CD14-positive monocyte (primary cell): ENCODE data around the gene GPR39. TPM values are rescaled to one million over a fixed set of nuclear protein-coding genes. Genes with fewer than 3 reads are reported as not detected.

Source experiments
- DNase-seq, 3 donors: peaks; one replicate each; pipeline ENCODE4 v3.0.0-alpha.2; 2011 to 2022
- H2AFZ ChIP-seq: 2 replicates; pipeline ENCODE4 v1.6.0; 2012; ENCODE audit warnings: mild to moderate bottlenecking, low read depth, low read length, inconsistent platforms; ENCODE audit not compliant: insufficient read depth, poor library complexity, severe bottlenecking
- H3K27ac ChIP-seq, 2 donors: 1 replicate in 1 of 2; 2 replicates in 1 of 2; pipeline ENCODE4 v1.5.1; 2012 to 2013; ENCODE audit warnings: low read length in 2 of 2, control low read depth in 1 of 2, inconsistent platforms in 1 of 2, low read depth in 1 of 2, mild to moderate bottlenecking in 1 of 2
- H3K27me3 ChIP-seq, 2 donors: one replicate each; pipeline versions ENCODE4 v1.6.0 to v1.6.1; 2011 to 2013; ENCODE audit warnings: low read length in 2 of 2; ENCODE audit not compliant: control insufficient read depth in 2 of 2, insufficient read depth in 2 of 2
- H3K36me3 ChIP-seq, 2 donors: replicated peaks in 1 of 2; 1 replicate in 1 of 2; 2 replicates in 1 of 2; pipeline versions ENCODE4 v1.5.1 to v1.6.1; 2012 to 2013; ENCODE audit warnings: low read length in 2 of 2, control low read depth in 1 of 2, inconsistent platforms in 1 of 2, mild to moderate bottlenecking in 1 of 2; ENCODE audit not compliant: insufficient read depth in 2 of 2, control insufficient read depth in 1 of 2
- H3K4me1 ChIP-seq, 2 donors: 1 replicate in 1 of 2; 2 replicates in 1 of 2; pipeline versions ENCODE4 v1.5.1 to v1.6.1; 2012 to 2013; ENCODE audit warnings: low read length in 2 of 2, control low read depth in 1 of 2, inconsistent platforms in 1 of 2, mild to moderate bottlenecking in 1 of 2, moderate library complexity in 1 of 2; ENCODE audit not compliant: insufficient read depth in 2 of 2, control insufficient read depth in 1 of 2
- H3K4me2 ChIP-seq: replicated peaks from 2 replicates; pipeline ENCODE3; 2012; ENCODE audit warnings: low read length, moderate library complexity, mild to moderate bottlenecking; ENCODE audit not compliant: poor library complexity, severe bottlenecking; ENCODE audit errors: extremely low read depth
- H3K4me3 ChIP-seq, 3 experiments: fragments of 200-600 bp in 1 of 3; sonication (generic) in 1 of 3; replicated peaks in 1 of 3; 1 replicate in 2 of 3; 2 replicates in 1 of 3; pipeline ENCODE4 v1.5.1; 2011 to 2013; ENCODE audit warnings: low read length in 3 of 3, mild to moderate bottlenecking in 3 of 3, control low read depth in 2 of 3, low read depth in 2 of 3, inconsistent platforms in 1 of 3, moderate library complexity in 1 of 3
- H3K79me2 ChIP-seq: 2 replicates; pipeline ENCODE4 v1.6.0; 2012; ENCODE audit warnings: mild to moderate bottlenecking, control low read depth, inconsistent platforms, low read length, moderate library complexity; ENCODE audit not compliant: insufficient read depth
- H3K9ac ChIP-seq: 2 replicates; pipeline ENCODE4 v1.6.0; 2017; ENCODE audit warnings: low read length, mild to moderate bottlenecking; ENCODE audit not compliant: insufficient read depth, poor library complexity, severe bottlenecking
- H3K9me3 ChIP-seq, 2 donors: replicated peaks in 1 of 2; 1 replicate in 1 of 2; 2 replicates in 1 of 2; pipeline versions ENCODE4 v1.5.1 to v1.6.1; 2012 to 2013; ENCODE audit warnings: low read length in 2 of 2, control low read depth in 1 of 2; ENCODE audit not compliant: control insufficient read depth in 1 of 2, insufficient read depth in 1 of 2
- H4K20me1 ChIP-seq: 2 replicates; pipeline ENCODE4 v1.6.0; 2012; ENCODE audit warnings: mild to moderate bottlenecking, low read length, control low read depth, moderate library complexity; ENCODE audit not compliant: insufficient read depth
- H3K27ac Mint-ChIP-seq, 7 donors: one replicate each; pipeline ENCODE4 v1.8.0; 2020; ENCODE audit warnings: mild to moderate bottlenecking in 7 of 7, mixed read lengths in 7 of 7, moderate library complexity in 6 of 7, inconsistent platforms in 2 of 7
- H3K27me3 Mint-ChIP-seq, 3 donors: one replicate each; pipeline ENCODE4 v1.8.0; 2021 to 2022; ENCODE audit warnings: low read depth in 3 of 3, mild to moderate bottlenecking in 3 of 3, mixed read lengths in 3 of 3, moderate library complexity in 3 of 3, inconsistent platforms in 1 of 3
- H3K36me3 Mint-ChIP-seq, 2 donors: one replicate each; pipeline ENCODE4 v1.8.0; 2020; ENCODE audit warnings: mixed read lengths in 2 of 2, inconsistent platforms in 1 of 2, mild to moderate bottlenecking in 1 of 2
- H3K4me1 Mint-ChIP-seq: one replicate; pipeline ENCODE4 v1.8.0; 2020; ENCODE audit warnings: mild to moderate bottlenecking, mixed read lengths
- H3K4me3 Mint-ChIP-seq, 2 donors: one replicate each; pipeline ENCODE4 v1.8.0; 2020; ENCODE audit warnings: mild to moderate bottlenecking in 2 of 2, mixed read lengths in 2 of 2, moderate library complexity in 1 of 2
- H3K9me3 Mint-ChIP-seq, 7 donors: one replicate each; pipeline ENCODE4 v1.8.0; 2020 to 2022; ENCODE audit warnings: mixed read lengths in 7 of 7, mild to moderate bottlenecking in 6 of 7, moderate library complexity in 6 of 7, inconsistent platforms in 2 of 7
- CTCF ChIP-seq: fragments of 200-600 bp; IDR thresholded peaks from one replicate; pipeline ENCODE4 v1.8.0; 2022; ENCODE audit warnings: antibody characterized with exemption, mild to moderate bottlenecking
- WGBS: methylation state at CpG from one replicate; pipeline ENCODE4 v1.1.5; 2013; ENCODE audit warnings: missing lambda C conversion rate; ENCODE audit not compliant: insufficient coverage; 5-methylcytosine and 5-hydroxymethylcytosine counted together
- intact Hi-C, 2 donors: fragments of 100-400 bp; cut with micrococcal nuclease; formaldehyde crosslinking; loops; one replicate each; pipeline versions ENCODE4 v1.15.0 to v1.15.1; 2023
- polyA plus RNA-seq, 3 donors: library from polyadenylated mRNA; depleted of rRNA in 1 of 3; unstranded in 2 of 3; stranded (reverse) in 1 of 3; fragments of 300-500 nt in 2 of 3; fragments of >200 nt in 1 of 3; fragmentation: Illumina TruSeq in 2 of 3; gene quantifications; 1 replicate in 2 of 3; 2 replicates in 1 of 3; pipeline ENCODE4 v1.2.3, GENCODE V29; 2012 to 2021

GPR39 gene
- polyA plus RNA-seq, 3 donors = 0.12 TPM; not detected in 2

GRCh38 chr2:132662732-132663131 lies 246.1 kb downstream of the GPR39 start:
- Histone ChIP-seq H3K9ac (no peak overlapping the region), H3K4me2 (no peak overlapping the region), H3K79me2 (no peaks in the 10 kb centered on the region), H3K27me3 (peaks cover 16 to 25% of the 10 kb centered on the region in 2 donors), H3K4me1 (no peaks in the 10 kb centered on the region), H3K4me3 (no peak overlapping the region), H3K27ac (no peak overlapping the region), H3K9me3 (no peaks in the 10 kb centered on the region), H4K20me1 (no peaks in the 10 kb centered on the region), H2AFZ (no peak overlapping the region), H3K36me3 (no peaks in the 10 kb centered on the region)
- H3K9me3 Mint-ChIP-seq = peaks cover 0 to 3% (median 0%) of the 10 kb centered on the region in 7 donors
- WGBS = 100% methylated on average over 1 of the region's 3 CpGs
- no peak overlapping the region for H3K4me3 Mint-ChIP-seq
- no peak for DNase-seq
- H3K27me3 Mint-ChIP-seq = peaks cover 16 to 28% (median 19%) of the 10 kb centered on the region in 3 donors
- H3K4me1 Mint-ChIP-seq = no peaks in the 10 kb centered on the region
- H3K36me3 Mint-ChIP-seq = no peaks in the 10 kb centered on the region
- intact Hi-C loops = no loop called here
- TF ChIP-seq CTCF = no peak
- no peak overlapping the region for H3K27ac Mint-ChIP-seq

- Histone ChIP-seq H3K4me3 (no peak overlapping the region), H3K9ac (no peak overlapping the region), H3K9me3 (peaks cover 0 to 9% of the 10 kb centered on the region in 2 donors), H3K79me2 (no peaks in the 10 kb centered on the region), H4K20me1 (no peaks in the 10 kb centered on the region), H2AFZ (no peak overlapping the region), H3K4me1 (no peaks in the 10 kb centered on the region), H3K27ac (no peak overlapping the region), H3K36me3 (no peaks in the 10 kb centered on the region), H3K4me2 (no peak overlapping the region), H3K27me3 (peaks cover 30 to 39% of the 10 kb centered on the region in 2 donors)
- Mint-ChIP-seq H3K27ac (no peak overlapping the region), H3K9me3 (peaks cover 0 to 8% (median 2%) of the 10 kb centered on the region in 7 donors), H3K36me3 (peaks cover 0 to 2% of the 10 kb centered on the region in 2 donors), H3K4me1 (no peaks in the 10 kb centered on the region), H3K27me3 (peaks cover 28 to 42% (median 30%) of the 10 kb centered on the region in 3 donors), H3K4me3 (no peak overlapping the region)
- no peak for TF ChIP-seq CTCF
- intact Hi-C loops = no loop called here
- DNase-seq = no peak
- no CpG with 5 or more reads among the region's 2 CpGs for WGBS
Observed at GRCh38 chr2:132664096-132664495, 247.5 kb downstream of the GPR39 start.
